Germinal center (tissue), 1 donor: ENCODE measurements around the gene ANO6.
"Not testable (repeated sequence)": the region's sequence is repeated elsewhere in the genome, so short reads cannot be mapped to it uniquely, and the experiment has no call there.

Experiments
- DNase-seq: peaks from one replicate; pipeline ENCODE4 v3.0.0; 2012; ENCODE audit warnings: mixed read lengths, low spot score

ANO6 gene

GRCh38 chr12:45348311-45348710 is 132.4 kb downstream of the ANO6 start:
- DNase-seq, result no peak

- DNase-seq, result no peak
These were observed 133.1 kb downstream of the ANO6 start for GRCh38 chr12:45348986-45349385.

GRCh38 chr12:45349916-45350315 is 134.0 kb downstream of the ANO6 start:
- DNase-seq, result no peak

GRCh38 chr12:45350861-45351260 is 135.0 kb downstream of the ANO6 start:
- DNase-seq, result no peak

GRCh38 chr12:45351921-45352670 is 136.2 kb downstream of the ANO6 start:
- DNase-seq, result no peak

- no peak for DNase-seq
These were observed 138.0 kb downstream of the ANO6 start for GRCh38 chr12:45353944-45354343.

- no peak for DNase-seq
These were observed 138.5 kb downstream of the ANO6 start for GRCh38 chr12:45354399-45354798.

GRCh38 chr12:45355730-45356129 is 139.8 kb downstream of the ANO6 start:
- no peak for DNase-seq

GRCh38 chr12:45356822-45357538 is 141.1 kb downstream of the ANO6 start:
- DNase-seq, result no peak

- DNase-seq, result no peak
These were observed 141.9 kb downstream of the ANO6 start for GRCh38 chr12:45357539-45358417.

- no peak for DNase-seq
These were observed 146.4 kb downstream of the ANO6 start for GRCh38 chr12:45362291-45362690.

GRCh38 chr12:45363903-45364302 is 148.0 kb downstream of the ANO6 start:
- DNase-seq, result no peak

GRCh38 chr12:45368841-45369489 is 153.1 kb downstream of the ANO6 start:
- no peak for DNase-seq

GRCh38 chr12:45377815-45378214 is 161.9 kb downstream of the ANO6 start:
- DNase-seq, result no peak

GRCh38 chr12:45379261-45379660 is 163.4 kb downstream of the ANO6 start:
- DNase-seq, result no peak

- DNase-seq, result no peak
These were observed 165.5 kb downstream of the ANO6 start for GRCh38 chr12:45381351-45381750.

GRCh38 chr12:45388545-45388944 is 172.7 kb downstream of the ANO6 start:
- DNase-seq, result no peak

GRCh38 chr12:45389426-45389825 is 173.5 kb downstream of the ANO6 start:
- DNase-seq, result no peak

GRCh38 chr12:45397499-45397898 is 181.6 kb downstream of the ANO6 start:
- DNase-seq, result not testable (repeated sequence)

GRCh38 chr12:45398552-45398951 is 182.7 kb downstream of the ANO6 start:
- no peak for DNase-seq

GRCh38 chr12:45400991-45401390 is 185.1 kb downstream of the ANO6 start:
- DNase-seq, result no peak

- no peak for DNase-seq
These were observed 186.4 kb downstream of the ANO6 start for GRCh38 chr12:45402288-45402687.
